Esophagus muscularis mucosa (tissue), 3 donors: ENCODE results near the gene MCUR1.

ENCODE experiments used
- CTCF ChIP-seq, 3 experiments: fragments of 200-600 bp in 2 of 3; fragments of 450-650 bp in 1 of 3; sonication (generic) in 2 of 3; IDR thresholded peaks; one replicate each; pipeline ENCODE4 v1.5.1; 2017 to 2019; ENCODE audit warnings: antibody characterized with exemption in 3 of 3, mild to moderate bottlenecking in 2 of 3, moderate library complexity in 1 of 3
- EP300 ChIP-seq: sonication (generic); formaldehyde crosslinking; IDR thresholded peaks from one replicate; pipeline ENCODE4 v1.6.1; 2017; ENCODE audit warnings: antibody characterized with exemption

- TF ChIP-seq CTCF (IDR thresholded peaks at IDR 0.05) (no peak), EP300 (no peak)
Observed at GRCh38 chr6:13813026-13813425, 1.3 kb downstream of the MCUR1 start.
